Activated CD4-positive, alpha-beta memory T cell treated with anti-CD3 and anti-CD28 coated beads for 36 hours (primary cell): Measurements from ENCODE around the gene DGKE. TPM values are rescaled to one million over a fixed set of nuclear protein-coding genes. Genes with fewer than 3 reads are reported as not detected.

Source experiments
- CTCF ChIA-PET: fragments of 350-600 bp; sonication (Branson Sonifier 250); formaldehyde crosslinking; loops from one replicate; lab custom pipeline; 2021; ENCODE audit warnings: antibody characterized with exemption, inconsistent platforms; lab: Charles Lee
- POLR2A ChIA-PET: fragments of 350-600 bp; sonication (Branson Sonifier 250); formaldehyde crosslinking; loops from one replicate; lab custom pipeline; 2021; ENCODE audit warnings: antibody characterized with exemption; lab: Charles Lee
- DNase-seq: peaks from one replicate; pipeline ENCODE4 v3.0.0-alpha.2; 2020
- H3K27ac Mint-ChIP-seq: one replicate; pipeline ENCODE4 v1.8.0; 2021; ENCODE audit warnings: mixed read lengths
- H3K27me3 Mint-ChIP-seq: one replicate; pipeline ENCODE4 v1.8.0; 2021; ENCODE audit warnings: mixed read lengths
- H3K36me3 Mint-ChIP-seq: one replicate; pipeline ENCODE4 v1.8.0; 2021; ENCODE audit warnings: mixed read lengths
- H3K4me1 Mint-ChIP-seq: one replicate; pipeline ENCODE4 v1.8.0; 2021; ENCODE audit warnings: low read depth, mixed read lengths
- H3K4me3 Mint-ChIP-seq: one replicate; pipeline ENCODE4 v1.8.0; 2021; ENCODE audit warnings: mild to moderate bottlenecking, mixed read lengths
- H3K9me3 Mint-ChIP-seq: one replicate; pipeline ENCODE4 v1.8.0; 2021; ENCODE audit warnings: mixed read lengths
- intact Hi-C: fragments of 100-400 bp; cut with micrococcal nuclease; formaldehyde crosslinking; loops from one replicate; pipeline ENCODE4 v1.15.1; 2023
- total RNA-seq, 2 experiments: library from RNA; stranded (reverse); gene quantifications; one replicate each; pipeline ENCODE4 v1.2.3, GENCODE V29; 2021

Gene DGKE
- total RNA-seq, 2 experiments from 2014 or later: 23.3 to 25.6 TPM

- Mint-ChIP-seq H3K9me3 (no peaks in the 10 kb centered on the region), H3K36me3 (no peaks in the 10 kb centered on the region), H3K4me1 (no peaks in the 10 kb centered on the region), H3K4me3 (no peak overlapping the region), H3K27ac (no peak overlapping the region), H3K27me3 (no peaks in the 10 kb centered on the region)
- CTCF ChIA-PET: no interaction called here
- DNase-seq: no peak
- intact Hi-C loops: no loop called here
- POLR2A ChIA-PET: no interaction called here
Measured at GRCh38 chr17:56801459-56802178, 32.3 kb upstream of the DGKE start.

GRCh38 chr17:56803071-56803470 lies 30.9 kb upstream of the DGKE start:
- DNase-seq: no peak
- intact Hi-C loops: no loop called here
- H3K27ac Mint-ChIP-seq: no peak overlapping the region
- POLR2A ChIA-PET: no interaction called here
- CTCF ChIA-PET: no interaction called here
- H3K4me3 Mint-ChIP-seq: no peak overlapping the region
- H3K4me1 Mint-ChIP-seq: no peaks in the 10 kb centered on the region
- H3K36me3 Mint-ChIP-seq: no peaks in the 10 kb centered on the region
- no peaks in the 10 kb centered on the region for H3K27me3 Mint-ChIP-seq
- H3K9me3 Mint-ChIP-seq: no peaks in the 10 kb centered on the region

GRCh38 chr17:56804454-56804853 lies 29.5 kb upstream of the DGKE start:
- ChIA-PET POLR2A (no interaction called here), CTCF (no interaction called here)
- no peaks in the 10 kb centered on the region for H3K36me3 Mint-ChIP-seq
- no peak for DNase-seq
- no peak overlapping the region for H3K27ac Mint-ChIP-seq
- no peaks in the 10 kb centered on the region for H3K4me1 Mint-ChIP-seq
- no peaks in the 10 kb centered on the region for H3K27me3 Mint-ChIP-seq
- no peak overlapping the region for H3K4me3 Mint-ChIP-seq
- intact Hi-C loops: no loop called here
- H3K9me3 Mint-ChIP-seq: no peaks in the 10 kb centered on the region

GRCh38 chr17:56806949-56807348 lies 27.0 kb upstream of the DGKE start:
- Mint-ChIP-seq H3K4me3 (no peak overlapping the region), H3K36me3 (no peaks in the 10 kb centered on the region), H3K9me3 (no peaks in the 10 kb centered on the region), H3K4me1 (no peaks in the 10 kb centered on the region), H3K27me3 (no peaks in the 10 kb centered on the region), H3K27ac (no peak overlapping the region)
- intact Hi-C loops: no loop called here
- no peak for DNase-seq
- CTCF ChIA-PET: interaction anchor here (1.5 kb wide), 1 partner anchor 13 kb away, joined by 6 read pairs; no protein-coding TSS in a partner anchor
- POLR2A ChIA-PET: no interaction called here

- no peaks in the 10 kb centered on the region for H3K4me1 Mint-ChIP-seq
- H3K27me3 Mint-ChIP-seq: no peaks in the 10 kb centered on the region
- no peaks in the 10 kb centered on the region for H3K9me3 Mint-ChIP-seq
- intact Hi-C loops: no loop called here
- H3K27ac Mint-ChIP-seq: no peak overlapping the region
- ChIA-PET CTCF (interaction anchor here (1.5 kb wide), 1 partner anchor 12 kb away, joined by 6 read pairs; no protein-coding TSS in a partner anchor), POLR2A (no interaction called here)
- DNase-seq: no peak
- H3K36me3 Mint-ChIP-seq: no peaks in the 10 kb centered on the region
- no peak overlapping the region for H3K4me3 Mint-ChIP-seq
Measured at GRCh38 chr17:56807723-56808122, 26.2 kb upstream of the DGKE start.

GRCh38 chr17:56808503-56808902 lies 25.4 kb upstream of the DGKE start:
- H3K9me3 Mint-ChIP-seq: no peaks in the 10 kb centered on the region
- H3K27ac Mint-ChIP-seq: no peak overlapping the region
- no peaks in the 10 kb centered on the region for H3K4me1 Mint-ChIP-seq
- CTCF ChIA-PET: no interaction called here
- no peak overlapping the region for H3K4me3 Mint-ChIP-seq
- no peaks in the 10 kb centered on the region for H3K36me3 Mint-ChIP-seq
- no peaks in the 10 kb centered on the region for H3K27me3 Mint-ChIP-seq
- DNase-seq: no peak
- POLR2A ChIA-PET: no interaction called here
- intact Hi-C loops: no loop called here

- CTCF ChIA-PET: no interaction called here
- intact Hi-C loops: no loop called here
- no peaks in the 10 kb centered on the region for H3K36me3 Mint-ChIP-seq
- no peaks in the 10 kb centered on the region for H3K9me3 Mint-ChIP-seq
- POLR2A ChIA-PET: no interaction called here
- DNase-seq: no peak
- no peaks in the 10 kb centered on the region for H3K27me3 Mint-ChIP-seq
- no peak overlapping the region for H3K4me3 Mint-ChIP-seq
- H3K4me1 Mint-ChIP-seq: no peaks in the 10 kb centered on the region
- no peak overlapping the region for H3K27ac Mint-ChIP-seq
Measured at GRCh38 chr17:56809106-56809819, 24.7 kb upstream of the DGKE start.

GRCh38 chr17:56809820-56810179 lies 24.2 kb upstream of the DGKE start:
- POLR2A ChIA-PET: no interaction called here
- H3K9me3 Mint-ChIP-seq: no peaks in the 10 kb centered on the region
- no peaks in the 10 kb centered on the region for H3K27me3 Mint-ChIP-seq
- intact Hi-C loops: no loop called here
- H3K36me3 Mint-ChIP-seq: peaks cover 3% of the 10 kb centered on the region
- no peak overlapping the region for H3K4me3 Mint-ChIP-seq
- no peak overlapping the region for H3K27ac Mint-ChIP-seq
- no peak for DNase-seq
- H3K4me1 Mint-ChIP-seq: no peaks in the 10 kb centered on the region
- CTCF ChIA-PET: no interaction called here

- intact Hi-C loops: no loop called here
- Mint-ChIP-seq H3K27ac (no peak overlapping the region), H3K4me1 (no peaks in the 10 kb centered on the region), H3K4me3 (no peak overlapping the region), H3K27me3 (no peaks in the 10 kb centered on the region), H3K36me3 (peaks cover 3% of the 10 kb centered on the region), H3K9me3 (no peaks in the 10 kb centered on the region)
- no peak for DNase-seq
- POLR2A ChIA-PET: no interaction called here
- CTCF ChIA-PET: no interaction called here
Measured at GRCh38 chr17:56810343-56810742, 23.6 kb upstream of the DGKE start.

GRCh38 chr17:56810891-56811775 lies 22.8 kb upstream of the DGKE start:
- Mint-ChIP-seq H3K27ac (no peak overlapping the region), H3K27me3 (no peaks in the 10 kb centered on the region), H3K4me3 (no peak overlapping the region), H3K9me3 (no peaks in the 10 kb centered on the region), H3K4me1 (no peaks in the 10 kb centered on the region), H3K36me3 (peaks cover 8% of the 10 kb centered on the region)
- no peak for DNase-seq
- intact Hi-C loops: no loop called here
- CTCF ChIA-PET: interaction anchor here (0.6 kb wide), 1 partner anchor 144 kb away, joined by 4 read pairs; no protein-coding TSS in a partner anchor
- POLR2A ChIA-PET: no interaction called here

GRCh38 chr17:56812901-56813388 lies 21.0 kb upstream of the DGKE start:
- H3K9me3 Mint-ChIP-seq: no peaks in the 10 kb centered on the region
- POLR2A ChIA-PET: no interaction called here
- no peak overlapping the region for H3K27ac Mint-ChIP-seq
- intact Hi-C loops: no loop called here
- no peak for DNase-seq
- H3K4me3 Mint-ChIP-seq: no peak overlapping the region
- peaks cover 8% of the 10 kb centered on the region for H3K36me3 Mint-ChIP-seq
- CTCF ChIA-PET: no interaction called here
- no peaks in the 10 kb centered on the region for H3K4me1 Mint-ChIP-seq
- no peaks in the 10 kb centered on the region for H3K27me3 Mint-ChIP-seq

GRCh38 chr17:56815711-56816110 lies 18.2 kb upstream of the DGKE start:
- Mint-ChIP-seq H3K4me3 (no peak overlapping the region), H3K36me3 (peaks cover 8% of the 10 kb centered on the region)
- CTCF ChIA-PET: interaction anchor here (7.6 kb wide), 1 partner anchor 126 kb away, joined by 85 read pairs; no protein-coding TSS in a partner anchor

More at GRCh38 chr17:56815711-56816110, 18.2 kb upstream of the DGKE start:
- H3K9me3 Mint-ChIP-seq: no peaks in the 10 kb centered on the region
- H3K27ac Mint-ChIP-seq: no peak overlapping the region
- intact Hi-C loops: no loop called here
- peaks cover 13% of the 10 kb centered on the region for H3K4me1 Mint-ChIP-seq
- DNase-seq: no peak
- no peaks in the 10 kb centered on the region for H3K27me3 Mint-ChIP-seq
- POLR2A ChIA-PET: no interaction called here
